ENCODE results near the gene ZNF276.

DNA sequence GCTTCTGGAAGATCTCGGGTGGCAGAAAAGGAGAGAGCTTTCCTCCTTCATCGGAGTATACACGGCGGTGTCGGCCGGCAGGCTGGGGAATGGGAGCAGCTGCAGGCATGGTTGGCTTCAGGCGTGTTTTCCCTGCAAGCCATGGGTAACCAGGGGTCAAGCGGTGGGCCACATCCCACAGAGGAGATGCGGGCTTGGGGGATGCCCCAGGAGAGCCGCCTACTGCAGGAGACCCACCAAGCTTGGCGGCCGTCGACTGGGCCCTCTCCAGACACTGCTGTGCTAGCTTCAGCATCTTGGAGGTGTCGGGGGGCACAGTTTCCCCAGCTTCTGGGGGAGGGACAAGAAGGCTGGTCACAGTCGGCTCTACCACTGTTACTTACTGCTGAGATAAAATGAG, 4.8 kb upstream of the ZNF276 start:
- no peak for TF ChIP-seq EP300 (IDR thresholded peaks at IDR 0.05)
- no peak for TF ChIP-seq POLR2A (IDR thresholded peaks at IDR 0.05)
- TF ChIP-seq, protein P1, sequence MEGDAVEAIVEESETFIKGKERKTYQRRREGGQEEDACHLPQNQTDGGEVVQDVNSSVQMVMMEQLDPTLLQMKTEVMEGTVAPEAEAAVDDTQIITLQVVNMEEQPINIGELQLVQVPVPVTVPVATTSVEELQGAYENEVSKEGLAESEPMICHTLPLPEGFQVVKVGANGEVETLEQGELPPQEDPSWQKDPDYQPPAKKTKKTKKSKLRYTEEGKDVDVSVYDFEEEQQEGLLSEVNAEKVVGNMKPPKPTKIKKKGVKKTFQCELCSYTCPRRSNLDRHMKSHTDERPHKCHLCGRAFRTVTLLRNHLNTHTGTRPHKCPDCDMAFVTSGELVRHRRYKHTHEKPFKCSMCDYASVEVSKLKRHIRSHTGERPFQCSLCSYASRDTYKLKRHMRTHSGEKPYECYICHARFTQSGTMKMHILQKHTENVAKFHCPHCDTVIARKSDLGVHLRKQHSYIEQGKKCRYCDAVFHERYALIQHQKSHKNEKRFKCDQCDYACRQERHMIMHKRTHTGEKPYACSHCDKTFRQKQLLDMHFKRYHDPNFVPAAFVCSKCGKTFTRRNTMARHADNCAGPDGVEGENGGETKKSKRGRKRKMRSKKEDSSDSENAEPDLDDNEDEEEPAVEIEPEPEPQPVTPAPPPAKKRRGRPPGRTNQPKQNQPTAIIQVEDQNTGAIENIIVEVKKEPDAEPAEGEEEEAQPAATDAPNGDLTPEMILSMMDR (IDR thresholded peaks at IDR 0.05) = no peak

Measured in ovary (tissue), 3 donors.